Esophagus mucosa (tissue), 1 donor: ENCODE results near the gene POU2AF1. TPM values are rescaled to one million over a fixed set of nuclear protein-coding genes. Genes with fewer than 3 reads are reported as not detected.
"Not testable (repeated sequence)": the region's sequence is repeated elsewhere in the genome, so short reads cannot be mapped to it uniquely, and the experiment has no call there.

Experiments used
- ATAC-seq: fragments of 200-7000 bp; cut with Tn5 transposase; one replicate; pipeline ENCODE4 v1.9.1; 2020
- total RNA-seq: library from RNA; stranded (reverse); gene quantifications from one replicate; pipeline ENCODE4 v1.2.4, GENCODE V29; 2023
- donor health status: DM: yes; HTN: yes; CAD: no.

The POU2AF1 gene
- total RNA-seq, 1 donor from 2014 or later: 2.6 TPM

DNA sequence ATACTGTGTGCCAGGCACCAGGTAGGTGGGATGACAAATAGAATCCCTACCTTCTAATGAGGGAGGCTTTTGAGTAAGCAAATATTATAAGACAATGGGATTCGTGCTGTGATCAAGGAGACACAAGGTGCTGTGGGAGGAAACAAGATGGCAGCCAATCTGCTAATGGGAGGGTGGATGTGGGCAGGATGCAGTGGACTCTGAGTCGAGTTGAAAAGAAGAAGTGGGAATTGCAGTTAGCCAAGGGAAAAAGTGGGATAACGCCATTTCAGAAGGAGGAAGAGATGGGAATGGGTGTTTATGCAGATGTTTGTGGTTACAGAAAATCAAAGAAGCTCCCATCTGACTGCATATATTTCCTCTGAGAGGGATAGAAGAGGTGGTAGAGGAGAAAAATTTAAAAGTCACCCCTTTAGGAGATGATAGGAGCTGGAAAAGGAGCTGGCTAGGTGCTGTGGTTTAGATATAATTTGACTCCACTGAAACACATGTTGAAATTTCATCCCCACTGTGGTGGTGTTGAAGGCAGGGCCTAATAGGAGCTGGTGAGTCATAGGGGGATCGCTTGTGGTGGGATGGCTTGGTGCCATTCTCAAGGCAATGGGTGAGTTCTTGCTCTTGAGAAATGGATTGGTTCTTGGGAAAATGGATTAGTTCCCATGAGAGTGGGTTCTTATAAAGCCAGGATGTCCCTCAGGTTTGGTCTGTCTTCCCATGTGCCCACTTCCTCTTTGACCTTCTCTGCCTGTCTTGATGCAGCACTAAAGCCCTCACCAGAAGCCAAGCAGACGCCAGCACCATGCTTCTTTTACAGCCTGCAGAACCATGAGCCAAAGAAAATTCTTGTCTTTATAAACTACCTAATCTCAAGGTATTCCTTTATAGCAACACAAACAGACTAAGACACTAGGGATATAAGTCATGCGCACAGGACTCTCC, 30.0 kb upstream of the POU2AF1 start:
- no peak for ATAC-seq

DNA sequence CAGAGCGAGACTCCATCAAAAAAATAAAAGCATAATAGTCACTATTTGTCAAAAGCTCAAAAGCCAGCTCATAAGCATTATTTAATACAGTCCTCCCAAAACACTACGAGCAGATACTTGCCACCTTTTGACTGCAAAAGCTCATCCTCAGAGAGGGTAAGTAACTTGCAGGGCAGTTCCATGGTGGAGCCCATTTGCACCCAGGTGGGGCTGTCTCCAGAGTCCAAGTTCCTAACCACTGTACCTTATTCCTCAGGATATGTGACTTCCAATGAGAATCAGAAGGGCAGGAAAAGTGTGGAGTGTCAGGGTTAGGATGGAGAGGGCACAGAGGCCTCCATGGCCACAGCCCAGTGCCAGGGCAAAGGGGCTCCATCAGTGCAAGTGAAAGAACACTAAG, 28.6 kb upstream of the POU2AF1 start:
- no peak for ATAC-seq

DNA sequence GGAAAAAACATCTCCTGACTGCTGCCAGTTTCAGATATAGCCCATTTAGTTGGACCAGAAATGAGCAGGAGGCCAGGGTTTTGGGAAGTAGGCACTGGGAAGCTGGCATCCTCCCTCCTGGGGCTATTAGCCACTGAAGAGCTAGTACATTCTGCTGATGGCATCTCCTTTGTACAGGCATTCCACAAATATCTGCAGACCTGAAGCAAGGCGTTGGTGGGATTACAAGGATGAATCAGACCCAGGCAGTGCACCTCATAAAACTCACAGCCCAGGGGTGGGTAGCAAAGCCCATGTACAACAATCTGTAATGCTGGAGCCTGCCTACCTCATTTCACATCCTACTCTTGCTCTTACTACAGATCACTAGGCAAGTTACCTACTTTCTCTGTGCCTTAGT, 27.5 kb upstream of the POU2AF1 start:
- no peak for ATAC-seq

DNA sequence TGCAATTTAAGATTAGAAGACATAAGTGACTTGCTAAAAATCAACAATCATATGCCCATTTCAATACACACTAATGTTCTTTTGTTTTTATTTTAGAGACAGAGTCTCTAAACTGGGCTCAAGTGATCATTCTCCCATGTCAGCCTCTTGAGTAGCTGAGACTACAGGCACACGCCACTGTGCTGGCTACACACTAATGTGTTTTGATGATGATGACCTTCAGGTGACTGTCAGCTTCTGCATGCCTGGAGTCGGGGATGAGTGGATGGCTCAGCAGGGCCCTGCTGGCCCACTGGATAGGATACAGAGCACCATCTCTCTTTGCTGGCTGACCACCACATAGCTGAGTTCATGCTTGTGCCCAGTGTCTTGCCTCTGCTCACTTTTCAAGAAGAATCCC, 27.0 kb upstream of the POU2AF1 start:
- ATAC-seq: no peak

DNA sequence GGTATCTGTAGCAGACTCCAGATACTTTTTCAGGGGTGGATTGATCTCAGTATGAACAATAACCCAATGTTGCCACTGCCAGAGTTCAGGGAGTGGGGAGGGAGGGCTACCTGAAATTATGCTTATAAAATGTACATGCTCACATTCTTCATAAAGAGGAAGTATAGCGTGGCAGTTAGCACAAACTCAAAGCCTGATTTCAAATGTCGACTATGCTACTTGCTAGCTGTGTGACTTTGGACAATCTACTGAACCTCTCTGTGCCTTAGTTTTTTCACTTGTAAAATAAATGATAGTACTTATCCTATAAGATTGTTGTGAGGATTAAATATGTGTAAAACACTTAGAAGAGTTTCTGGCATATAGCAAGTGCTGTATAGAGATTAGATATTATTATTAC, 26.5 kb upstream of the POU2AF1 start:
- no peak for ATAC-seq

DNA sequence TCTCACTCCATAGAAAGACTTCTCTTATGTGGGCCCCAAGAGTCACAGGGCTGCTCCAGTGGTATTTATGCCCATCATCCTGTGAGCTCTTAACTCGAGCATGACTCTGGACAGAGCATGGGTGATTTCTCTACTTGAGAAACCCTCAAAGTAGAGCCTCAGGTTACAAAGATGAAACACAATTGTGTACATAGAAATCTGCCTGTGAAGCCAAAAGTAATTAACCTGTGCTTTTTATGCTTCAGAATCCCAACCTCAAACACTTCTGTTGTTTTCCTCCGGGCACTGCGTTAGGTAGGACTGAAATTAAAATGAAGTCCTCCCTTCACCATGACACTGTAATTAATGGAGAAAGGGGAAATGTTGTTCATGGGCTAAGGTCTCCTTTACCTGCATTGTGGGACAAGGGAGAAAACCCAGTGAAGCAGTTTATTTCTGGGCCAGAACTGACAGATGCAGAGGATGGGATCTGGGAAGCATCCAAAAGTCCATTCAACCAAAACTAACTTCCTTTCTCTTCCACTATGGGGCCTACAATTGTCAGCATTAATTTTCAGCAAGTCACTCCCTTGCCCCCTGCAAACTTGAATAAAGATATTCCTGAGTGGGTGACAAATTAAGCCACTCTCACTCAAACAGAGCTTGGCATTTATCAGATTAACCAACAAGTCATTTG, 24.1 kb upstream of the POU2AF1 start:
- no peak for ATAC-seq

DNA sequence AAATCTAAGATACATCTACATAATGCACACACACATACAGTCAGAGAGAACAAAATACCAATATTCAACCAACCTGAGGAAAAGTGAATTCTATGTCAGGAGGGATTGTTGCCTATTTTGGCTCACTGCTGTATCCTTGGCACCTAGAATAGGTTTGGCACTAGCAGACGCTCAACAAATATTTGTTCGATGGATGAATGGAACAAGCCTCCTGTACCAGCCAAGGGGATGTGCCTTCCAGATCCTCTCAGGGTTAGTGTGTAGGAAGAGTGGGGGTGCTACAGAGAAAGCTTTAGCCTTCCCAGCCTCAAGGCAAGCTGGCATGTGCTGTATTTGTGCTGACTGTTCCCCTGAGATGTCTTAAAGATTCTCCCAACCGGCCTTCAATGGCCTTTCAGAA, 23.3 kb upstream of the POU2AF1 start:
- no peak for ATAC-seq

DNA sequence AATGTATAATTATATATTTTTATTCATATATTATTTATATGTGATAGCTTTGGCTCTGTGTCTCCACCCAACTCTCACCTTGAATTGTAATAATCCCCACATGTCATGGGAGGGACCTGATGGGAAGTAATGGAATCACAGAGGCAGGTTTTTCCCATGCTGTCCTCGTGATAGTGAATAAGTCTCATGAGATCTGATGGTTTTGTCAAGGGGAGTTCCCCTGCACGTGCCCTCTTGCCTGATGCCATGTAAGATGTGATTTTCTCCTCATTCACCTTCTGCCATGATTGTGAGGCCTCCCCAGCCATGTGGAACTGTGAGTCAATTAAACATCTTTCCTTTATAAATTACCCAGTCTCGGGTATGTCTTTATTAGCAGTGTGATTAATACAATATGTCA, 22.9 kb upstream of the POU2AF1 start:
- ATAC-seq: not testable (repeated sequence)

DNA sequence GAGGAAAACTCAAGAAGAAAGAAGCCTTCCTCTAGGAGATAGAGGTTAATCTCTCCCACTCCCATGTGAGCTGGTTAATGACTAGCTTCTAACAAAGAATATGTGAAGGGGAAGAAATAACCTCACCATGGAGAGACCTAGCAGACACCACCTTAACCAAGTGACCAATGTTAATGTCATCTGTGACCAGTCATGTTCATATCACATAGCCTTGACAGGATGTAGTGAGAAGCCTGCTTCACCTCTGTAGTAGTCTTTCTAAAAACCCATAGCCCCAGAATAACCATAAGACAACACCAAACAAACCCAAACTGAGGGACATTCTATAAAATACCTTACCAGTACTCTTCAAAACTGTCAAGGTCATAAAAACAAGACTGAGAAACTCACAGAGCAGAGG, 21.5 kb upstream of the POU2AF1 start:
- ATAC-seq: no peak

DNA sequence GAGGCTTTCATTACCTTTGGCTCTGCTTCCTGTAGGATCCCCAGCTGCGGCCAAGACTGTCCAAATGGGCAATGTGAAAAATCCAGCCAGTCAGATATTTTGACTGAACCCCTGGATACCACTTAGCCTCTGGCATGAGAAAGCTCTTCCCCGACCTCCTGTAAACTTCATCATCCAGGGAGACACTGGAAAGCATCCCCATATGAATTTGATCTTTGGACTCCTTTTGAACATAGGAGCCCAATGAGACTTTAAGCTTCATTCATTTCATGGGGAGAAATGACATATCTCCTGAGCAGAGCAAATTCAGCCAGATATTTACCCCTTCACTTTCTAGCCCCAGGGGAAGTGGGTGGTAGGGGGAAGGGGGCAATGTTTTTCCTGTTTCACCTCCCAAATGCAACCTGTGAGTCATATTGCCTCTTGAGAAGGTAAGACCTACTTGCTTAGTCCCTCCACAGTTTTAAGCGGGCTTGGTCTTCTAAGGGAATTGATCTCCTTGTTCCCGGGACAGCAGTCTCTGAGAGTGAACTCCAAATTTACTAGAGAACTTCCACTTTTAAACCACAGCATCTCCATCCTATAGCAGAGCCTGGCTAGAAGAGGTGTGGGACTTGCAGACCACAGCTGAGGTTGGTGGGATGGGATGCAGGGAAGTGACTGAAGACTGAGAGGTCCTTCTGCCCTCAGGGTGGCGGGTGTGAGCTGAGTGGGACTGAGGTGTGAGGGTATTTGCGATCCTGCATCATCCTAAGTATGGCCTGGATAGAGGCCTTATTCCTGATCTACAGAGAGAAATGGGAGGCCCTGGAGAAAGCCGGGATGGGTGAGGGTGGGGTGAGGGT, 20.3 kb upstream of the POU2AF1 start:
- ATAC-seq: no peak

DNA sequence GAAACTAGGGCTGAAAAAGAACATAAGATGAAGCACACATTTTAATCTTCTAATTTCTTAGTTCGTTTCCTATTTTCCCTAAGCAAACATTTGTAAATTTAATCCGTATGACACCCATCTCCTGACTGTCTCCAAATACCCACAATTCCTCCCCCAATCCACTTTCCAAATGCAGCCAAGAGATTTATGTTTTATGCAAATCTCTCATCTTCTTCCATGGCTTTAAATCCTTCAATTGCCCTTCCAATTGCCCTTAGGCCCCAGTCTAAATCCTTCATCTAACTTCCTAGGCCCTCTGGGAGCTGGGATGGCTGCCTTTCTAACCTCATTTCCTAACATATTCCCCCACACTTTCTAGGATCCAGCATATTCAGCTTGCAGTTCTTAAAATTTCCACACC, 18.0 kb upstream of the POU2AF1 start:
- no peak for ATAC-seq

DNA sequence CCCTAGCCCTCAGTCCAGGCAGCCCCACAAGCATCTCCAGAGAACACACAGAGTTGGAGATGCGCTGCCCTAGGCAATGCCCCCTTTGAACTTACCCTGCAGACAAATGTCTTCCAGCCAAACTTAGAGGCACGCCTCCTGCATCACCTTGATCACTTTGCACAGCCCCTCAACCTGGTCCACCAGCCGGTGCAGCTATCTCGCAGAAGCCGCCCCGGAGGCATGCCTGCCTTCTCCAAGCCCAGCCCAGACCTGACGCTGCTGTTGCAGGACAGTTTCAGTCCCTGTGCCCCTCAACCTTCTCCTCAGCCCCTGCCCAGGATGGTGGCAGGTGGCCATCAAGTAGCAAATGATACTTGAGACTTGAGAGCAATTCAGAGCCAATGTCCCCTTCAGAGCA, 16.7 kb upstream of the POU2AF1 start:
- ATAC-seq: no peak

DNA sequence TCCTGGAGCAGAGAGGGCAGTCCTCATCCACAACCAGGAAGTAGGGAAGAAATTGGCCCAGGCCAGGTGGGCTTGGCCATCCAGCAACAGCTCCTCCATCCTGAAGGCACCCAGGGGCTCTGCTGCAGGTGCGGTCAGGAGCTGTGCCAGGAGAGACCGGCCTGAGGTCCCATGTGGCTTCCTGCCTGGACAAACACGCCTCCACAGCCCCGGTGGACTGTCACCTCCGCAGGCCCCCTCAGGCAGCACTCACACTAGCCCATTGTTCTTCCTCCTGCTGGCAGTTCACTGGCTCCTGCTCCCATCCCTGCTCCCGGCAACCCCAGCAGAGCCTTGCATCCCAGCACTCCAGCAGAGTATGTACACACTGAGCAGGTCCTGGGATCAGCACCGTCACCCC, 16.0 kb upstream of the POU2AF1 start:
- no peak for ATAC-seq

DNA sequence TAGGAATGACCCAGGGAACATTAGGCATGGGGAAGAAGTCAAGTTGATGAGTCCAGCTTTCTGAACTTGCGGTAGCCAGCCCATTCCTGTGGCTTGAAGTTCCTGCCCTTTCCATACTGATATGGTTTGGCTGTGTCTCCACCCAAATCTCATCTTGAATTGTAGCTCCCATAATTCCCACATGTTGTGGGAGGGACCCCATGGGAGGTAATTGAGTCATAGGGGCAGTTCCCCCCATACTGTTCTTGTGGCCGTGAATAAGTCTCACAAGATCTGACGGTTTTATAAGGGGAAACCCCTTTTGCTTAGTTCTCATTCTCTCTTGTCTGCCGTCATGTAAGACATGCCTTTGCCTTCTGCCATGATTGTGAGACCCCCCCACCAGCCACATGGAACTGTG, 15.1 kb upstream of the POU2AF1 start:
- ATAC-seq: not testable (repeated sequence)

DNA sequence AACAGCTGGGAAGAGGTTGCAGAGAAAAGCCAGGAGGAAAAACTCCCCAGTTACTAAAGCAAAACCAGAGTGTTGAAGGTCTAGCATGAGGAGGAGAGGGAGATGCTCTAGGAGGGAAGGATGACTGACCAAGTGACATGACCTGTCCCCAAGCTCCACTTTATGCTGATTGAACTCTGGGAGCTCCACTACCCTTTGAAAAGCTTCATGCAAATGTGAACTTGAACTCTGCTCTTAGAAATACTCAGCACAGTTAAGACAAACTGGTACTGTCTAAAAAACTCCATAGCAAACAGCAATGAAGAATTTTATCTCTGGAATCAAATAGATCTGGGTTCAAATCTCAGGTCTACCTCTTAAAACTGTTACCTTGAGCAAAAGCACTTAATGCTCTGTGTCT, 14.5 kb upstream of the POU2AF1 start:
- no peak for ATAC-seq

DNA sequence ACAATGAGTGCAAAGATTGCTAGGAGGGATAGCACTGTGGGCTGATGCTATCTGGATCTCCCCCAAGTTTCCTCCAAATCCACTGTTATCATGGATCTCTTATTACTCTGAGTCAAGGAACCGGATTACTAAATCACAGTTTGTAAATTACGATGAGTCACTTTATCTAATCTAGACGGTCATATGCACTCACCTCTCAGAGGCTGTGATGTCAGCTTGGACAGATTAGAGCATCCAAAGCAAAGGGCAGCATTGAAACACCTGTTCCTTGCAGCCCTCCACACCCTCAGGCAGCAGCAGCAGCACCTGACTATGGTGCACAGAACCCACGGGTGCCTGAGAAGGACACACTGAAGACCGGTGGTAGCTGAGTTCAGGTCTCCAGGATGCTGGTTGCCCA, 14.0 kb upstream of the POU2AF1 start:
- ATAC-seq: peak; percentile 19

DNA sequence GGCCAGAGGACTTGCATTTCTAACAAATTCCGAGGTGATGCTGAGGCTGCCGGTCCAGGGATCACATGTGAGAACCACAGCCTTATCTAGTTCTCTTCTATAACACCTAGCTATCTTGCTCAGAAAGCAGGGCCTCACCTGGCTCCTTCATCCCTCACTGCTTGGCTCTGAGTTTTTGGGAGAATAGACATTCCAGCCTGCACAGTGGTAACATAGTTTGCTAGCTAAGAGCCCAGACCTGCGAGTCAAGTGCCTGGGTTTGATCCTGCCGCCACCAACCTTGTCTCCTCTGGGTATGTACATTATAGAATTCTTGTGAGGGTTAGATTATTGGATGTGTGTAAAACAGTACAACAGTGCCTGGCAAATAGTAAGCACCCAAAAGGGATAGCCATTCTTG, 13.5 kb upstream of the POU2AF1 start:
- ATAC-seq: no peak

DNA sequence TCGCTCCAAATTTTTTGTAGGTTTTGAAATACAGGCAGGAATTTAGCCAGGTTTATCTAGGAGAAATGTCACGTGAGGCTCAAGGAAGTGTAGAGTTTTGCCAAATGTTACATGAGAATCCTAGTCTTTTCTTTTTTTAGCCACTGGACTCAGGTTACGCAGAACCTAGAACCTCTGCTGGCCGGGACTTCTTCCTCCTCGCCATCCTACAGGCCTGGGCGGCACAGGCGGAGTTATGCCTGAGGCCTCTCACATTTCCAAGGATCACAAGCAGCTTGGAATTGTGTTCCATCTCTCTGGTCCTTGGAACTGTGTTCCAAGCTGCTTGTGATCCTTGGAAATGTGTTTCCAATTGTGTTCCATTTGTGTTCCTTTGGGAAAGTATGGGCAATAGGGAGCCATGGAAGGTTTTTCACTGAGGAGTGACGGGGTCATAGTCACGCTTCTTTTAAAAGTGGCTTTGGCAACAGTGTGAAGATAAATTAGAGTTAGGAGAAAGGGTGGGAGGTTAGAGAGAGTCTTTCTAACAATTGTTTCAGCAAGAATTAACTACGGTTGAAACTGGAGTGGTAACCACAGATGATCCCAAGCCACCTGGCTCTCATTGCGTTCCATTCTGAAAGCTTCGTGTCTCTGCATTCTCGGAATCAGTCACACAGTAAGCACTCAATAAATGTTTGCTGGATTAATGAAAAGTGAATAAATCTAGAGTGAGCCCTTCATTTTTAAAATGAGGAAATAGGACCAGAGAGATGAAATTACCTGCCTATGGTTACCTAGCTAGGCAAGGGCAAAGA, 12.5 kb upstream of the POU2AF1 start:
- ATAC-seq: no peak

DNA sequence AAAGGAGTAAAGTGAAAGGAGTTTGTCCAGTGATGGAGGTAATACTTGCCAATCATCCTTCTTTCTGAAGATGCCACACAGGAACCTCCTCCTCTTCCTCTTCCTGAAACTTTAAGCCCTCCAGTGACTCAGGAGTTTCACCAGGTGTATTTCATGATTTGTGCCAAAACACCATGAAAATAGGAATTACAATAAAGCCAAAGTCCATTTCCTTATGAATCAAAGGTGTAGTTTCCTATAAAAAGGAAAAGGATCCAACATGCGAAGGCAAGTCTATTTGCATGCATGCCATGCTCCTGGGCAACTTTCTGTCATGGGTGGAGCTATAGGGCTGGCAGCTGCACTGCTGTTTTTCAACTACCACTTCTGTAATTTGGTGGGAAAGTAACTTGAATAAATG, 9.8 kb upstream of the POU2AF1 start:
- ATAC-seq: peak; percentile 70

DNA sequence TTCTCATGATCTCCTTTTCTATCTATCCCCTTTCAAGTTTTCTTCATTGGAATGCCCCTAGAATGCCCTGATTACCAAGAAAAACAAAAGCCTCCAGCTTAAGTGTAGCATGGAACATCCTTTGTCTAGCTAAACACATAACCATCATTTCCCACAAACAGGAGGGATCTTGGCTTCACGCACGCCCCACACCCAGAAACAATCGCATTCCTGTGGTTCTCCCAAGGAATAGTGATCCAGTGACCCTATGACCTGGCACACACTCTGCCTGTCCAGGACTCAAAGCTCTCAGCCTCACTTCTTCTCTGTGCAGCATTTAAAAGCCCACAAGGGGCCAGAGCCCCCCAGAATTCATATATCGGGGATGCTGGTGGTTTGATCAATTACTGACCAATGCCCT, 9.3 kb upstream of the POU2AF1 start:
- peak; percentile 12 for ATAC-seq

DNA sequence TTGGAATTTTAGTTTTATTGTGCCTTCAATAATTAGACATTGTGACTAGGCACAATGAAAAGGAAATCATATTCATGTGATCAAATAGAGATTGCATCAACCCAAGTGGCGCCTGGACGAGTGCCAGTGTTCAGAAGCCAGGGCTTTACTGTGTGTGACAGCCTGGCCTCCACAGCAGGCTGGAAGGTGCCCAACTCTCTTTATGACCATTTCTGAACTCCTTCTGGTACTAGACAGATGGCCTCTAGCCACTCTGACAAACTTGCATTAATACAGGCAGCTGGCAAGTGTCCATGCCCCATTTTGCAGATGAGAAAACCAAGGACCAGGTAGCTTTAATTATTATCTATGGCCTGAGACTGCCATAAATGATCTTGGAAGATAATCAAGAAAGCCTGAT, 8.3 kb upstream of the POU2AF1 start:
- peak; percentile 85 for ATAC-seq

DNA sequence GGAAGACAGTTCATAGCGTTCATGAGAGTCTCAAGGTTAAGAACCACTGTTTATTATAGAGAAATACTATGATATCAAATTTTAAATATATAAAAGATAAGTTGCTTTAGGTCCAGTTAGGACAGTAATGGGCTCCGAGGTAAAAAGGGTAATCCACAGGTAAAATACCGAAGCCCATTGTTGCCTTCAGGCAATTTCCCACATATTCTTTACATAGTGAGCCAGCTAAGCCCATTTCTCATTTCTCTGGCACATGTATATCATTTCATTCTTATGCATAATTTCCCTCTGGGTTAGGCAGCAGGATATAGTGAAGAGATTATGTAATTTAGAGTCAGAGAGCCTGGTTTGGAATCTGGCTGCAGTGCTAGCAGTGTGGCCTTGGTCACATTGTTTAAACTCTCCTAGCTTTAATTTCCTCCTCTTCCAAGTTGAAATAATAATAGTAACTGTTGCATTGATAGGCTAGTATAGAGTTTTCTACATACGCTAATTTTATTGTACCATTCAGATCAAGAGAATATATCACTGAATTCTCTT, 7.6 kb upstream of the POU2AF1 start:
- peak; percentile 61 for ATAC-seq
